Measurements from ENCODE around the gene EFHC1. TPM values are rescaled to one million over a fixed set of nuclear protein-coding genes. Genes with fewer than 3 reads are reported as not detected.

EFHC1 gene
- total RNA-seq, 1 donor from 2014 or later: 9.6 TPM

- H3K27ac Mint-ChIP-seq (ENCODE audit: unreplicated experiment): peak overlapping the region; percentile 96
- TF ChIP-seq, protein P1, sequence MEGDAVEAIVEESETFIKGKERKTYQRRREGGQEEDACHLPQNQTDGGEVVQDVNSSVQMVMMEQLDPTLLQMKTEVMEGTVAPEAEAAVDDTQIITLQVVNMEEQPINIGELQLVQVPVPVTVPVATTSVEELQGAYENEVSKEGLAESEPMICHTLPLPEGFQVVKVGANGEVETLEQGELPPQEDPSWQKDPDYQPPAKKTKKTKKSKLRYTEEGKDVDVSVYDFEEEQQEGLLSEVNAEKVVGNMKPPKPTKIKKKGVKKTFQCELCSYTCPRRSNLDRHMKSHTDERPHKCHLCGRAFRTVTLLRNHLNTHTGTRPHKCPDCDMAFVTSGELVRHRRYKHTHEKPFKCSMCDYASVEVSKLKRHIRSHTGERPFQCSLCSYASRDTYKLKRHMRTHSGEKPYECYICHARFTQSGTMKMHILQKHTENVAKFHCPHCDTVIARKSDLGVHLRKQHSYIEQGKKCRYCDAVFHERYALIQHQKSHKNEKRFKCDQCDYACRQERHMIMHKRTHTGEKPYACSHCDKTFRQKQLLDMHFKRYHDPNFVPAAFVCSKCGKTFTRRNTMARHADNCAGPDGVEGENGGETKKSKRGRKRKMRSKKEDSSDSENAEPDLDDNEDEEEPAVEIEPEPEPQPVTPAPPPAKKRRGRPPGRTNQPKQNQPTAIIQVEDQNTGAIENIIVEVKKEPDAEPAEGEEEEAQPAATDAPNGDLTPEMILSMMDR (IDR thresholded peaks at IDR 0.05): peak; percentile 33
Measured at GRCh38 chr6:52512199-52512598, 92.1 kb downstream of the EFHC1 start.

GRCh38 chr6:52513464-52513863, 93.3 kb downstream of the EFHC1 start:
- Mint-ChIP-seq H3K27me3 (ENCODE audit: low read depth) (no peaks in the 10 kb centered on the region), H3K9me3 (ENCODE audit: low read depth) (no peaks in the 10 kb centered on the region), H3K4me3 (ENCODE audit: unreplicated experiment) (no peak overlapping the region), H3K36me3 (ENCODE audit: low read depth) (peaks cover 60% of the 10 kb centered on the region), H3K4me1 (ENCODE audit: low read depth) (peaks cover 100% of the 10 kb centered on the region), H3K27ac (ENCODE audit: unreplicated experiment) (peak overlapping the region; percentile 96)
- TF ChIP-seq, protein P1 (IDR thresholded peaks at IDR 0.05): no peak
- no peak for DNase-seq (ENCODE audit: low spot score)

More at GRCh38 chr6:52512199-52512598, 92.1 kb downstream of the EFHC1 start:
- no peak for DNase-seq (ENCODE audit: low spot score)
- Mint-ChIP-seq H3K4me3 (ENCODE audit: unreplicated experiment) (no peak overlapping the region), H3K27me3 (ENCODE audit: low read depth) (no peaks in the 10 kb centered on the region), H3K9me3 (ENCODE audit: low read depth) (no peaks in the 10 kb centered on the region), H3K36me3 (ENCODE audit: low read depth) (peaks cover 65% of the 10 kb centered on the region), H3K4me1 (ENCODE audit: low read depth) (peaks cover 97% of the 10 kb centered on the region)

DNA sequence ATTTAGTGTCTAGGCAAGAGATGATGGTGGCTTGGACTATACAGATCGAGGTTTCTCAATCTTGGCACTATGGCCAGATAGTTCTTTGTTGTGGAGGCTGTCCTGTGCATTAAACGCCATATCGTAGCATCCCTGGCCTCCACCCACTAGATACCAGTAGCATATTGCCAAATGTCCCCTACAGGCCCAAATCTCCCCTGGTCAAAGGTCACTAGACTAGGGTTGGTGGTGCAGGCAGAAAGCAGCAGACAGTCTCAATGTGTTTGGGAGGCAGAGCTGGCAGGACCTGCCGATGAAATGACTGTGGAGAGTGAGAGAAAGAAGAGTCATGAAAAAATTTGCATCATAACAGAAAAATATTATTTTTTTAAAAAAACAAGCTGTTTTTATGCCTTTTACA, 93.8 kb downstream of the EFHC1 start:
- TF ChIP-seq, protein P1 (IDR thresholded peaks at IDR 0.05): no peak
- no peak for DNase-seq (ENCODE audit: low spot score)
- Mint-ChIP-seq H3K9me3 (ENCODE audit: low read depth) (no peaks in the 10 kb centered on the region), H3K27me3 (ENCODE audit: low read depth) (no peaks in the 10 kb centered on the region), H3K27ac (ENCODE audit: unreplicated experiment) (peak overlapping the region; percentile 96), H3K36me3 (ENCODE audit: low read depth) (peaks cover 59% of the 10 kb centered on the region), H3K4me1 (ENCODE audit: low read depth) (peaks cover 100% of the 10 kb centered on the region), H3K4me3 (ENCODE audit: unreplicated experiment) (no peak overlapping the region)

- TF ChIP-seq, protein P1 (IDR thresholded peaks at IDR 0.05): no peak
- Mint-ChIP-seq H3K36me3 (ENCODE audit: low read depth) (peaks cover 58% of the 10 kb centered on the region), H3K27ac (ENCODE audit: unreplicated experiment) (peak overlapping the region; percentile 96), H3K9me3 (ENCODE audit: low read depth) (no peaks in the 10 kb centered on the region), H3K4me1 (ENCODE audit: low read depth) (peaks cover 100% of the 10 kb centered on the region), H3K4me3 (ENCODE audit: unreplicated experiment) (peak overlapping the region; percentile 10), H3K27me3 (ENCODE audit: low read depth) (no peaks in the 10 kb centered on the region)
- DNase-seq (ENCODE audit: low spot score): no peak
Measured at GRCh38 chr6:52514514-52514913, 94.4 kb downstream of the EFHC1 start.

DNA sequence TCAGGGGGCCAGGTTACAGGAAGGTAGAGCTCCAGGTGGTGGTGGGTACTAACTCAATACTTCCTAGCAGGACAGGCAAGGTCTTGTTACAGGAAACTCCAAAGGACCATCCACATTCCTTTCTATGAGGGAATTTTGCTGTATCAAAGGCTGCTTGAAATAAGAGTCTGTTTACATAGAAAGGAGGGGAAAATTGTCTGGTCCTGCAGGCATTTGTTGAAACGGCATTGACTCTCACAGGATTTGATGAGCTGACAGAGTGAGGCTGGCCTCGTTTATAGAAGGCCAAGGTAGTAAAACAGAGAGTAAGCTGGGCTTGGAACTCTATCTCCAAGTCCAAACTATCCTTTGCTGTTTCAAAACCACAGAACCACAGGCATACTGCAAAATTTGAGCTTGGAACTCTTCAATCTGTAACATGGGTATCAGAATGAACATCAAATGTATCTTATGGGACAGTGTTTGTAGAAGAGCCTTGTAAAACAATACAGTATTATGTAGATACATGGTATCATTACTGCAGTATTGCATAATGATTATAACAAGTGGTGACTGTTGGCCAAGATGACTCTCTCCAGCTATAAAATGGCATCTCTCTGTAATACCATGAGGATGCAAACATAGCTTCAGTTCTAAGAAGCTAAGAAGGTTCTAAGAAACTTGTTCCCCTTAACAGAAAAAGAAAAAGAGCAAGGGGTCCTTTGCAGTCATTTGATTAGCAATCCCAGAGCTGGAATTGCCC, 95.2 kb downstream of the EFHC1 start:
- Mint-ChIP-seq H3K27ac (ENCODE audit: unreplicated experiment) (peak overlapping the region; percentile 96), H3K27me3 (ENCODE audit: low read depth) (no peaks in the 10 kb centered on the region), H3K4me1 (ENCODE audit: low read depth) (peaks cover 100% of the 10 kb centered on the region), H3K36me3 (ENCODE audit: low read depth) (peaks cover 56% of the 10 kb centered on the region), H3K9me3 (ENCODE audit: low read depth) (no peaks in the 10 kb centered on the region), H3K4me3 (ENCODE audit: unreplicated experiment) (no peak overlapping the region)
- DNase-seq (ENCODE audit: low spot score): no peak
- TF ChIP-seq, protein P1 (IDR thresholded peaks at IDR 0.05): no peak
